GM12878 (cell line): ENCODE results near the gene SFI1. TPM values are rescaled to one million over a fixed set of nuclear protein-coding genes. Genes with fewer than 3 reads are reported as not detected.

Experiments
- ATAC-seq: fragments of 200-7000 bp; cut with Tn5 transposase; 3 replicates; pipeline ENCODE4 v1.9.1; 2020; ENCODE audit warnings: mild to moderate bottlenecking, moderate library complexity
- BruUV-seq: library from RNA; stranded (reverse); fragments of 400-500 nt; replicated peaks from 2 replicates; lab custom pipeline; 2021; lab: Mats Ljungman, UMichigan
- CTCF ChIA-PET: fragments of 300-600 bp; sonication (Branson Sonifier 250); formaldehyde crosslinking; extraction: SDS; loops from one replicate; lab custom pipeline; 2021; ENCODE audit warnings: inconsistent platforms; lab: Yijun Ruan, JAX
- POLR2A ChIA-PET: fragments of 350-600 bp; formaldehyde crosslinking; extraction: SDS; loops from one replicate; lab custom pipeline; 2021; ENCODE audit warnings: inconsistent platforms; lab: Charles Lee
- RAD21 ChIA-PET: fragments of 300-600 bp; sonication (Branson Sonifier 250); formaldehyde crosslinking; loops from one replicate; lab custom pipeline; 2023; ENCODE audit warnings: antibody characterized with exemption; ENCODE audit not compliant: unreplicated experiment; lab: Charles Lee
- SMC1A ChIA-PET: fragments of 300-600 bp; sonication (Branson Sonifier 250); formaldehyde crosslinking; loops from one replicate; lab custom pipeline; 2023; ENCODE audit not compliant: unreplicated experiment, uncharacterized antibody; lab: Charles Lee
- DNase-seq: peaks from one replicate; pipeline ENCODE4 v3.0.0-alpha.2; 2011; ENCODE audit warnings: low read depth, low spot score
- FAIRE-seq: peaks from 3 replicates; lab custom pipeline; 2011; peaks lifted over from hg19 to GRCh38; lab: Jason Lieb, UNC
- H2AFZ ChIP-seq: 2 replicates; pipeline ENCODE4 v1.6.0; 2011; ENCODE audit warnings: low read depth, low read length, control low read depth; ENCODE audit not compliant: control insufficient read depth
- H3K27ac ChIP-seq: 2 replicates; pipeline ENCODE4 v1.5.1; 2011; ENCODE audit warnings: control low read depth; ENCODE audit not compliant: control insufficient read depth, insufficient read depth
- H3K27me3 ChIP-seq, 2 experiments: replicated peaks in 1 of 2; 2 replicates each; pipeline versions ENCODE4 v1.6.0 to v1.6.1; 2011; ENCODE audit warnings: low read length in 1 of 2; ENCODE audit not compliant: control insufficient read depth in 2 of 2, insufficient read depth in 2 of 2
- H3K36me3 ChIP-seq, 2 experiments: 2 replicates each; pipeline ENCODE4 v1.5.1; 2011; ENCODE audit warnings: low read length in 1 of 2; ENCODE audit not compliant: control insufficient read depth in 2 of 2, insufficient read depth in 2 of 2
- H3K4me1 ChIP-seq: 2 replicates; pipeline ENCODE4 v1.6.1; 2011; ENCODE audit warnings: mild to moderate bottlenecking, low read length, moderate library complexity, mixed read lengths; ENCODE audit not compliant: control insufficient read depth, insufficient read depth
- H3K4me2 ChIP-seq: 2 replicates; pipeline ENCODE4 v1.6.0; 2011; ENCODE audit warnings: control low read depth; ENCODE audit not compliant: control insufficient read depth, insufficient read depth
- H3K4me3 ChIP-seq: fragments of 200-600 bp; sonication (generic); 2 replicates; pipeline ENCODE4 v1.5.1; 2016
- H3K79me2 ChIP-seq: 2 replicates; pipeline ENCODE4 v1.6.0; 2011; ENCODE audit warnings: low read length; ENCODE audit not compliant: control insufficient read depth, insufficient read depth
- H3K9ac ChIP-seq: 2 replicates; pipeline ENCODE4 v1.8.0; 2011; ENCODE audit warnings: low read length, control low read depth, mixed read lengths; ENCODE audit not compliant: control insufficient read depth, insufficient read depth
- H3K9me3 ChIP-seq: replicated peaks from 3 replicates; pipeline ENCODE4 v1.5.1; 2011; ENCODE audit warnings: mild to moderate bottlenecking, low read length; ENCODE audit not compliant: control insufficient read depth, insufficient read depth
- H4K20me1 ChIP-seq: 2 replicates; pipeline ENCODE4 v1.6.0; 2011; ENCODE audit not compliant: control insufficient read depth, insufficient read depth
- ATF2 ChIP-seq: IDR thresholded peaks from 2 replicates; pipeline ENCODE4 v1.6.1; 2012; ENCODE audit warnings: low read length, inconsistent platforms
- BACH1 ChIP-seq: fragments of 450-650 bp; IDR thresholded peaks from 2 replicates; pipeline ENCODE4 v1.6.1; 2017; ENCODE audit warnings: mild to moderate bottlenecking, borderline replicate concordance
- BCL11A ChIP-seq: IDR thresholded peaks from 2 replicates; pipeline ENCODE4 v1.6.1; 2011; ENCODE audit warnings: low read depth, low read length
- BHLHE40 ChIP-seq, 2 experiments: fragments of 450-650 bp in 1 of 2; IDR thresholded peaks; 2 replicates each; pipeline ENCODE4 v1.6.1; 2011 to 2017; ENCODE audit warnings: low read depth in 2 of 2, borderline replicate concordance in 1 of 2, improper control_type of control experiment in 1 of 2, low read length in 1 of 2, mild to moderate bottlenecking in 1 of 2
- CHD1 ChIP-seq: IDR thresholded peaks from 2 replicates; pipeline ENCODE4 v1.6.1; 2012; ENCODE audit warnings: low read depth, low read length, improper control_type of control experiment
- CREB1 ChIP-seq: IDR thresholded peaks from 2 replicates; pipeline ENCODE4 v1.6.1; 2012; ENCODE audit warnings: low read depth, mild to moderate bottlenecking, inconsistent platforms
- CUX1 ChIP-seq: IDR thresholded peaks from 2 replicates; pipeline ENCODE4 v1.6.1; 2012; ENCODE audit warnings: improper control_type of control experiment, low read depth, low read length; ENCODE audit not compliant: insufficient replicate concordance
- DPF2 ChIP-seq: fragments of 450-650 bp; IDR thresholded peaks from 2 replicates; pipeline ENCODE4 v1.6.1; 2017; ENCODE audit warnings: mild to moderate bottlenecking
- POU2F2 ChIP-seq: IDR thresholded peaks from 3 replicates; pipeline ENCODE4 v1.6.1; 2011; ENCODE audit warnings: low read depth, mild to moderate bottlenecking, low read length, borderline replicate concordance
- SIX5 ChIP-seq: IDR thresholded peaks from 2 replicates; pipeline ENCODE4 v1.6.1; 2011; ENCODE audit warnings: mild to moderate bottlenecking, low read depth, low read length, moderate library complexity; ENCODE audit not compliant: severe bottlenecking
- SMAD5 ChIP-seq: IDR thresholded peaks from 2 replicates; pipeline ENCODE4 v1.6.1; 2016; ENCODE audit warnings: antibody characterized with exemption, low read depth
- TCF7 ChIP-seq: IDR thresholded peaks from 2 replicates; pipeline ENCODE4 v1.6.1; 2014; ENCODE audit warnings: antibody characterized with exemption, borderline replicate concordance
- ZBTB33 ChIP-seq: fragments of 450-650 bp; IDR thresholded peaks from 2 replicates; pipeline ENCODE4 v1.6.1; 2017; ENCODE audit warnings: mild to moderate bottlenecking
- WGBS: methylation state at CpG from one replicate; pipeline ENCODE4 v1.1.6; 2016; ENCODE audit warnings: low lambda C conversion rate; ENCODE audit not compliant: insufficient replicate concordance, insufficient coverage; ENCODE audit errors: missing lambda C conversion rate; 5-methylcytosine and 5-hydroxymethylcytosine counted together
- in situ Hi-C: fragments of 300-500 bp; cut with MboI; formaldehyde crosslinking; loops from 9 replicates; pipeline ENCODE4 v1.14.3; 2018; ENCODE audit warnings: mixed read lengths
- intact Hi-C: fragments of 100-400 bp; cut with micrococcal nuclease; formaldehyde crosslinking; loops from one replicate; pipeline ENCODE4 v1.14.2; 2022; ENCODE audit not compliant: unreplicated experiment
- polyA plus RNA-seq, 11 experiments: library from polyadenylated mRNA; depleted of rRNA in 4 of 11; unstranded in 6 of 11; stranded (reverse) in 5 of 11; fragments of >200 nt; fragmentation: Nextera tagmentation in 4 of 11; fragmentation: Illumina TruSeq in 1 of 11; extraction: Ambion mirVana in 4 of 11; extraction: Trizol in 1 of 11; gene quantifications; 1 replicate in 1 of 11; 2 replicates in 10 of 11; pipeline versions ENCODE4 v1.2.1 to v1.2.3, GENCODE V29; 2011 to 2016; ENCODE audit warnings: inconsistent platforms in 2 of 11, missing spikeins in 2 of 11, low read depth in 1 of 11
- total RNA-seq, 4 experiments: library from RNA; depleted of rRNA in 3 of 4; stranded (reverse); fragments of >200 nt in 3 of 4; fragmentation: Illumina TruSeq in 1 of 4; extraction: Trizol in 1 of 4; gene quantifications; 2 replicates each; pipeline versions ENCODE4 v1.2.1 to v1.2.3, GENCODE V29; 2013 to 2021

Gene SFI1
- total and polyA plus RNA-seq, 10 of the 15 experiments (the other 5 are each of a cell fraction or from before 2014, with no cell fraction given): 6.3 to 70.1 (median 30.4) TPM

- CTCF ChIA-PET: interaction anchor here (0.6 to 1.8 kb wide), 3 partner anchors 14 to 58 kb away, joined by 3 to 6 read pairs (median 3); no protein-coding TSS in a partner anchor
- H3K4me1 ChIP-seq: 0 out of 2 replicates have a peak, but pooled peaks cover 3% of the 10 kb centered on the region
- no peak for FAIRE-seq
- no TSS peak for BruUV-seq
- no peak overlapping the region for H3K4me2 ChIP-seq
- SMC1A ChIA-PET: interaction anchor here (1.1 to 1.4 kb wide), 3 partner anchors 49 to 139 kb away, joined by 3 to 4 read pairs (median 3); no protein-coding TSS in a partner anchor
- H3K9ac ChIP-seq: no peak overlapping the region
- no peak overlapping the region for H3K4me3 ChIP-seq
- POLR2A ChIA-PET: interaction anchor here (1.0 kb wide), 1 partner anchor 21 kb away, joined by 3 read pairs; no protein-coding TSS in a partner anchor
- in situ Hi-C loops (no loop called here), intact Hi-C loops (no loop called here)
- TF ChIP-seq TCF7 (no peak), POU2F2 (no peak), SMAD5 (no peak), CREB1 (no peak), BHLHE40 (IDR thresholded peaks at IDR 0.05; ENCODE audit: borderline replicate concordance in 1 of 2, low read depth in 2 of 2, low read length in 1 of 2) (no peak), BCL11A (no peak), ZBTB33 (no peak), BACH1 (no peak), DPF2 (no peak), CHD1 (no peak), ATF2 (no peak), CUX1 (no peak), SIX5 (no peak)
- H2AFZ ChIP-seq: no peak overlapping the region
- no peaks in the 10 kb centered on the region for H3K9me3 ChIP-seq
- DNase-seq: no peak
- H4K20me1 ChIP-seq: no peaks in the 10 kb centered on the region
- no peak for ATAC-seq
- RAD21 ChIA-PET: no interaction called here
- H3K27ac ChIP-seq: no peak overlapping the region
- H3K36me3 ChIP-seq: peaks cover 8 to 24% of the 10 kb centered on the region in 2 experiments
- no peaks in the 10 kb centered on the region for H3K79me2 ChIP-seq
- H3K27me3 ChIP-seq: no peaks in the 10 kb centered on the region
- WGBS: 96% methylated on average over 5 of the region's 5 CpGs
Measured at GRCh38 chr22:31584804-31585160, 88.4 kb downstream of the SFI1 start.
